ENCODE measurements around the gene GABRB2. TPM values are rescaled to one million over a fixed set of nuclear protein-coding genes. Genes with fewer than 3 reads are reported as not detected.

The GABRB2 gene
- total RNA-seq, 1 donor from 2014 or later: 0.20 TPM

DNA sequence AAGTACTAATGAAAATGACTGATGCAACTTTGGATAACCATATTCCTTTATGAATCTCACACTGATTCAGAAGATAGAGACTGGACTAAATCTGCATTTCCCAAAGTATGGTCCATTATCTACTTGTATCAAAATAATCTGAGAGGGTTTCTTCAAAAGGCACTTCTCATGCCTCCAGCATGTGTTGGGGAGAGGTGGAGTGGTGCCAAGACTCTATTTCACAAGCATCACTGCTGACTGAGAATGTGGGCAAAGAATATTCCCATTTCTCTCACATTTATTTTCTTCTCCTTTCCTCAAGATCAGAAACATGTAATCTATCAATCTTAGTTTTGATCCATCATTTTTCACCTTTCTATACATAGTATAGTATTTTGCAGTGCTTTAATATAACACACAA, 135.4 kb downstream of the GABRB2 start:
- H3K27ac ChIP-seq (ENCODE audit: low read depth, low read length): no peak overlapping the region
- H4K20me1 ChIP-seq (ENCODE audit: insufficient read depth, low read length): no peaks in the 10 kb centered on the region
- H3K4me3 Mint-ChIP-seq (ENCODE audit: unreplicated experiment): no peak overlapping the region
- no peak overlapping the region for H3K4me3 ChIP-seq (ENCODE audit: insufficient read depth, low read depth, low read length)
- no peaks in the 10 kb centered on the region for H3K79me2 ChIP-seq (ENCODE audit: insufficient read depth, low read length)
- H3K9me3 Mint-ChIP-seq (ENCODE audit: unreplicated experiment): no peaks in the 10 kb centered on the region
- H3K4me2 ChIP-seq (ENCODE audit: low read length): no peak overlapping the region
- peaks cover 13% of the 10 kb centered on the region for H3K4me1 Mint-ChIP-seq (ENCODE audit: low read depth, unreplicated experiment)
- DNase-seq (ENCODE audit: low read depth) (no peak), FAIRE-seq (no peak)
- no peak overlapping the region for H3K27ac Mint-ChIP-seq (ENCODE audit: unreplicated experiment)
- TF ChIP-seq, protein P1, sequence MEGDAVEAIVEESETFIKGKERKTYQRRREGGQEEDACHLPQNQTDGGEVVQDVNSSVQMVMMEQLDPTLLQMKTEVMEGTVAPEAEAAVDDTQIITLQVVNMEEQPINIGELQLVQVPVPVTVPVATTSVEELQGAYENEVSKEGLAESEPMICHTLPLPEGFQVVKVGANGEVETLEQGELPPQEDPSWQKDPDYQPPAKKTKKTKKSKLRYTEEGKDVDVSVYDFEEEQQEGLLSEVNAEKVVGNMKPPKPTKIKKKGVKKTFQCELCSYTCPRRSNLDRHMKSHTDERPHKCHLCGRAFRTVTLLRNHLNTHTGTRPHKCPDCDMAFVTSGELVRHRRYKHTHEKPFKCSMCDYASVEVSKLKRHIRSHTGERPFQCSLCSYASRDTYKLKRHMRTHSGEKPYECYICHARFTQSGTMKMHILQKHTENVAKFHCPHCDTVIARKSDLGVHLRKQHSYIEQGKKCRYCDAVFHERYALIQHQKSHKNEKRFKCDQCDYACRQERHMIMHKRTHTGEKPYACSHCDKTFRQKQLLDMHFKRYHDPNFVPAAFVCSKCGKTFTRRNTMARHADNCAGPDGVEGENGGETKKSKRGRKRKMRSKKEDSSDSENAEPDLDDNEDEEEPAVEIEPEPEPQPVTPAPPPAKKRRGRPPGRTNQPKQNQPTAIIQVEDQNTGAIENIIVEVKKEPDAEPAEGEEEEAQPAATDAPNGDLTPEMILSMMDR (IDR thresholded peaks at IDR 0.05; ENCODE audit: insufficient read depth, low read depth, low read length): no peak
- TF ChIP-seq EZH2 (IDR thresholded peaks at IDR 0.05; ENCODE audit: insufficient read depth, low read length): no peak
- H3K4me1 ChIP-seq (ENCODE audit: insufficient read depth, low read length): no peaks in the 10 kb centered on the region
- no peaks in the 10 kb centered on the region for H3K9me3 ChIP-seq (ENCODE audit: insufficient read depth, low read depth, low read length)
- H3K36me3 ChIP-seq (ENCODE audit: insufficient read depth, low read length): no peaks in the 10 kb centered on the region
- H3K27me3 Mint-ChIP-seq (ENCODE audit: low read depth, unreplicated experiment): no peaks in the 10 kb centered on the region
- no peak overlapping the region for H3K9ac ChIP-seq (ENCODE audit: low read length)
- no peaks in the 10 kb centered on the region for H3K27me3 ChIP-seq (ENCODE audit: insufficient read depth, low read length)
- H3K36me3 Mint-ChIP-seq (ENCODE audit: low read depth, unreplicated experiment): no peaks in the 10 kb centered on the region
- no peak overlapping the region for H2AFZ ChIP-seq (ENCODE audit: low read depth, low read length)

DNA sequence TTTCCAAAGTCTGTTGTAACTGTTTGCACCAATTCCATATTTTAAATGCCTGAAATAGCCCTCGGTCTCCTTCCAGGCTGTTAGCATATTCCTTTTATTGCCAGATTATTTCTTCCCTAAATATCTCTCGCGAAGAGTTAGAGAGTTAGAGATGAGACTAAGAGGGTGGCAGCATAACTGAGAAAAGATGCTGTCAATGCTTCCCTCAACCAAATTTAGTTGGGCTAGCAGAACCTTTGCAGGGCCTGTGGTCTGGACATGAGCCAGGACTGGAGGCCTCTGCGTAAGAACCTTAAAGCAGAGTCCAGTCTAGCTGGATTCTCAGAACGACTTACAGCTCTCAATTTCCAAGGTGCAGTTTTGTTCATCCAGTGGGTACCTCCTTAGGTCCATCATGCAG, 135.9 kb downstream of the GABRB2 start:
- no peak overlapping the region for H3K4me2 ChIP-seq (ENCODE audit: low read length)
- H3K79me2 ChIP-seq (ENCODE audit: insufficient read depth, low read length): no peaks in the 10 kb centered on the region
- H2AFZ ChIP-seq (ENCODE audit: low read depth, low read length): no peak overlapping the region
- H3K36me3 Mint-ChIP-seq (ENCODE audit: low read depth, unreplicated experiment): no peaks in the 10 kb centered on the region
- peaks cover 13% of the 10 kb centered on the region for H3K4me1 Mint-ChIP-seq (ENCODE audit: low read depth, unreplicated experiment)
- H3K27ac ChIP-seq (ENCODE audit: low read depth, low read length): no peak overlapping the region
- H3K27me3 Mint-ChIP-seq (ENCODE audit: low read depth, unreplicated experiment): no peaks in the 10 kb centered on the region
- no peak for FAIRE-seq
- no peak overlapping the region for H3K27ac Mint-ChIP-seq (ENCODE audit: unreplicated experiment)
- no peaks in the 10 kb centered on the region for H3K36me3 ChIP-seq (ENCODE audit: insufficient read depth, low read length)
- no peak overlapping the region for H3K4me3 ChIP-seq (ENCODE audit: insufficient read depth, low read depth, low read length)
- no peaks in the 10 kb centered on the region for H3K9me3 Mint-ChIP-seq (ENCODE audit: unreplicated experiment)
- no peak for DNase-seq (ENCODE audit: low read depth)
- H3K9me3 ChIP-seq (ENCODE audit: insufficient read depth, low read depth, low read length): no peaks in the 10 kb centered on the region
- no peak overlapping the region for H3K9ac ChIP-seq (ENCODE audit: low read length)
- TF ChIP-seq EZH2 (IDR thresholded peaks at IDR 0.05; ENCODE audit: insufficient read depth, low read length): no peak
- TF ChIP-seq, protein P1 (IDR thresholded peaks at IDR 0.05; ENCODE audit: insufficient read depth, low read depth, low read length): no peak
- no peaks in the 10 kb centered on the region for H4K20me1 ChIP-seq (ENCODE audit: insufficient read depth, low read length)
- no peaks in the 10 kb centered on the region for H3K27me3 ChIP-seq (ENCODE audit: insufficient read depth, low read length)
- no peaks in the 10 kb centered on the region for H3K4me1 ChIP-seq (ENCODE audit: insufficient read depth, low read length)
- H3K4me3 Mint-ChIP-seq (ENCODE audit: unreplicated experiment): no peak overlapping the region

DNA sequence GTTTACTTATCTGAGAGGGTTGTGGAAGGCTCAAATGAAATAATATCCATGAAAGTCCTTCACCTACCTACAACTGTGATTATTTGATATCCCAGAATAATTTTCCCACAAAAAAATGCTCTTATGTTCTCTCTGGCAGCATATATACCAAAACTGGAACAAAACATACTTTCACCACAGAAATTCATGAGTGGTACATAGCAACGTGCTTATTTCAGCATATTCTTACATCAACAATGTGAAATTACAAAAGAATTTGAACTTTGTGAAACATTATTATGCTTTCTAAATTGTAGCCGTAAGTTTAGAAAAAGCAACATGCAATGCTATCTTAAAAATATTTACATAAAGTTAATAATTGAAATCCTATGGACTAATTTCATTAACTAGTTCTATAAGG, 137.1 kb downstream of the GABRB2 start:
- Histone ChIP-seq H3K27ac (ENCODE audit: low read depth, low read length) (no peak overlapping the region), H3K27me3 (ENCODE audit: insufficient read depth, low read length) (no peaks in the 10 kb centered on the region), H3K9me3 (ENCODE audit: insufficient read depth, low read depth, low read length) (no peaks in the 10 kb centered on the region), H4K20me1 (ENCODE audit: insufficient read depth, low read length) (no peaks in the 10 kb centered on the region), H3K4me1 (ENCODE audit: insufficient read depth, low read length) (no peaks in the 10 kb centered on the region), H3K79me2 (ENCODE audit: insufficient read depth, low read length) (no peaks in the 10 kb centered on the region), H3K36me3 (ENCODE audit: insufficient read depth, low read length) (no peaks in the 10 kb centered on the region), H3K9ac (ENCODE audit: low read length) (no peak overlapping the region), H2AFZ (ENCODE audit: low read depth, low read length) (no peak overlapping the region), H3K4me3 (ENCODE audit: insufficient read depth, low read depth, low read length) (no peak overlapping the region), H3K4me2 (ENCODE audit: low read length) (no peak overlapping the region)
- Mint-ChIP-seq H3K27ac (ENCODE audit: unreplicated experiment) (no peak overlapping the region), H3K9me3 (ENCODE audit: unreplicated experiment) (no peaks in the 10 kb centered on the region), H3K27me3 (ENCODE audit: low read depth, unreplicated experiment) (no peaks in the 10 kb centered on the region), H3K36me3 (ENCODE audit: low read depth, unreplicated experiment) (no peaks in the 10 kb centered on the region), H3K4me3 (ENCODE audit: unreplicated experiment) (no peak overlapping the region), H3K4me1 (ENCODE audit: low read depth, unreplicated experiment) (peaks cover 14% of the 10 kb centered on the region)
- DNase-seq (ENCODE audit: low read depth): no peak
- FAIRE-seq: no peak
- TF ChIP-seq EZH2 (IDR thresholded peaks at IDR 0.05; ENCODE audit: insufficient read depth, low read length): no peak
- TF ChIP-seq, protein P1 (IDR thresholded peaks at IDR 0.05; ENCODE audit: insufficient read depth, low read depth, low read length): no peak

Data from astrocyte (in vitro differentiated cells and primary cell).